Stimulated activated CD4-positive, alpha-beta T cell treated with anti-CD3 and anti-CD28 coated beads, Interleukin-12 subunit alpha, Interleukin-12 subunit beta, amount 100 ng/mL, for 48 hours (primary cell): ENCODE measurements around the gene MYH14.
"Not testable (repeated sequence)": the region's sequence is repeated elsewhere in the genome, so short reads cannot be mapped to it uniquely, and the experiment has no call there.

Source experiments
- DNase-seq, 3 donors: peaks; one replicate each; pipeline ENCODE4 v3.0.0-alpha.2; 2020; ENCODE audit warnings: low read depth in 2 of 3, low spot score in 1 of 3

The MYH14 gene

GRCh38 chr19:50223439-50223716 lies 20.0 kb downstream of the MYH14 start:
- no peak for DNase-seq

GRCh38 chr19:50224986-50225747 lies 21.7 kb downstream of the MYH14 start:
- DNase-seq, result no peak

GRCh38 chr19:50226536-50226935 lies 23.1 kb downstream of the MYH14 start:
- DNase-seq, result no peak

GRCh38 chr19:50228153-50228552 lies 24.7 kb downstream of the MYH14 start:
- DNase-seq, result not testable (repeated sequence)

GRCh38 chr19:50230379-50231351 lies 27.2 kb downstream of the MYH14 start:
- no peak for DNase-seq

GRCh38 chr19:50231417-50231816 lies 28.0 kb downstream of the MYH14 start:
- not testable (repeated sequence) for DNase-seq

GRCh38 chr19:50231821-50232220 lies 28.4 kb downstream of the MYH14 start:
- DNase-seq, result no peak

GRCh38 chr19:50232600-50232999 lies 29.2 kb downstream of the MYH14 start:
- DNase-seq, result no peak

GRCh38 chr19:50233308-50233910 lies 30.0 kb downstream of the MYH14 start:
- no peak for DNase-seq

GRCh38 chr19:50237493-50237892 lies 34.1 kb downstream of the MYH14 start:
- not testable (repeated sequence) for DNase-seq

- no peak for DNase-seq
Observed at GRCh38 chr19:50238043-50238442, 34.6 kb downstream of the MYH14 start.

GRCh38 chr19:50239921-50240590 lies 36.6 kb downstream of the MYH14 start:
- DNase-seq, result no peak

GRCh38 chr19:50242581-50242980 lies 39.2 kb downstream of the MYH14 start:
- no peak for DNase-seq

GRCh38 chr19:50244695-50245094 lies 41.3 kb downstream of the MYH14 start:
- no peak for DNase-seq

GRCh38 chr19:50248413-50248812 lies 45.0 kb downstream of the MYH14 start:
- no peak for DNase-seq

- no peak for DNase-seq
Observed at GRCh38 chr19:50248826-50249225, 45.4 kb downstream of the MYH14 start.

- DNase-seq, result no peak
Observed at GRCh38 chr19:50249636-50250035, 46.2 kb downstream of the MYH14 start.

- no peak for DNase-seq
Observed at GRCh38 chr19:50250450-50251136, 47.2 kb downstream of the MYH14 start.

- DNase-seq, result peak in 2 of 3 donors; percentile 34 to 52
Observed at GRCh38 chr19:50252111-50252886, 48.9 kb downstream of the MYH14 start.

- no peak for DNase-seq
Observed at GRCh38 chr19:50252887-50253268, 49.5 kb downstream of the MYH14 start.
